Measurements from ENCODE around the gene HLA-DMA. TPM values are rescaled to one million over a fixed set of nuclear protein-coding genes. Genes with fewer than 3 reads are reported as not detected.

The HLA-DMA gene
- total and polyA plus RNA-seq, 9 of the 15 experiments (the other 6 are each of a cell fraction or from before 2014, with no cell fraction given), result 0.13 to 0.83 (median 0.51) TPM

DNA sequence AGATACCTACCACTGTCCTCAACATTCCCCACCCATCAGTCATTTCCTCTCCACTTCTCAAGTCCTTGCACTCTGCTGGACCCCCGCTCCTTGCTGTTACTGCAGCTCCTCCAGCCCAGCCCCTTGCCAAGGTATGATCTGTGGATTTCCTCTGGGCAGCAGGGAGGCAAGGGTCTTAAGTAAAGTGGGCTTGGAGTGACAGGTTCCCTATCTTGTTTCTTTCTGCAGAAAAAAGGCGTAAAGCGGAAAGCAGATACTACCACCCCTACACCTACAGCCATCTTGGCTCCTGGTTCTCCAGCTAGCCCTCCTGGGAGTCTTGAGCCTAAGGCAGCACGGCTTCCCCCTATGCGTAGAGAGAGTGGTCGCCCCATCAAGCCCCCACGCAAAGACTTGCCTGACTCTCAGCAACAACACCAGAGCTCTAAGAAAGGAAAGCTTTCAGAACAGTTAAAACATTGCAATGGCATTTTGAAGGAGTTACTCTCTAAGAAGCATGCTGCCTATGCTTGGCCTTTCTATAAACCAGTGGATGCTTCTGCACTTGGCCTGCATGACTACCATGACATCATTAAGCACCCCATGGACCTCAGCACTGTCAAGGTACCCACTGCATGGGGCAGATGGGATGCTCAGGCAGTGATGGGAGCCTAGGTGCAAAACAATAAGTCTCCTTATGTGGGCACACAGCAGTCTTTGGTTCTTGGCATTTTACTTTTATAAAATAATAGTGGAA is 23.6 kb upstream of the HLA-DMA start:
- Histone ChIP-seq H3K4me2 (ENCODE audit: insufficient read depth, low read length) (peak overlapping the region; percentile 10; the same call in 1 of the 2 replicates), H3K79me2 (ENCODE audit: control insufficient read depth, insufficient read depth, low read length) (peaks cover 71% of the 10 kb centered on the region), H2AFZ (ENCODE audit: low read depth, low read length) (no peak overlapping the region), H4K20me1 (replicated peaks; ENCODE audit: control insufficient read depth, insufficient read depth, low read length) (peaks cover 76% of the 10 kb centered on the region), H3K4me3 (no peak overlapping the region), H3K36me3 (ENCODE audit: control insufficient read depth, insufficient read depth, low read length) (peaks cover 94% of the 10 kb centered on the region), H3K27ac (ENCODE audit: extremely low read depth, low read depth, low read length) (no peak overlapping the region), H3K9ac (ENCODE audit: insufficient read depth in 1 of 2, low read depth in 2 of 2, low read length in 2 of 2) (peak overlapping the region in 1 of 2 experiments; percentile 29; a peak in 1 of 4 replicates), H3K9me1 (ENCODE audit: control insufficient read depth, insufficient read depth, low read length) (peaks cover 22% of the 10 kb centered on the region), H3K9me3 (replicated peaks; ENCODE audit: control insufficient read depth, insufficient read depth, low read depth, low read length) (no peaks in the 10 kb centered on the region), H3K27me3 (ENCODE audit: control insufficient read depth in 2 of 2, insufficient read depth in 2 of 2, low read length in 2 of 2) (no peaks in the 10 kb centered on the region), H3K4me1 (replicated peaks in 1 of 2; ENCODE audit: control insufficient read depth in 2 of 2, insufficient read depth in 2 of 2, low read length in 2 of 2) (peaks cover 12 to 13% of the 10 kb centered on the region in 2 experiments; a peak in 4 of 5 replicates)
- 95% methylated on average over 7 of the region's 7 CpGs for WGBS (ENCODE audit: insufficient coverage, low coverage, missing lambda C conversion rate)
- CTCF ChIA-PET (ENCODE audit: low intra/inter-chr PET ratio), result no interaction called here
- DNase-seq (ENCODE audit: extremely low read depth in 1 of 4, low spot score in 3 of 4) (no peak), ATAC-seq (no peak), FAIRE-seq (no peak)
- no TSS peak for BruUV-seq (replicated peaks)
- in situ Hi-C loops (cut with MboI) (no loop called here), intact Hi-C loops (cut with micrococcal nuclease) (no loop called here)
- POLR2A ChIA-PET, result interaction anchor here (5.2 to 13.4 kb wide), 4 partner anchors 8 to 44 kb away, joined by 63 to 384 read pairs (median 187); partner anchors contain the start of gene HLA-DMA
- TF ChIP-seq TAF15 (IDR thresholded peaks at IDR 0.05; ENCODE audit: low read depth, low read length) (no peak), PML (IDR thresholded peaks at IDR 0.05; ENCODE audit: low read length) (0 out of 2 replicates have a peak, but pooled peaks have one; percentile 5), TGIF2 (CRISPR knock-in tag; IDR thresholded peaks at IDR 0.05) (0 out of 2 replicates have a peak, but pooled peaks have one; percentile 15), RBFOX2 (IDR thresholded peaks at IDR 0.05; ENCODE audit: low read depth, low read length) (0 out of 2 replicates have a peak, but pooled peaks have one; percentile 46), SPI1 (IDR thresholded peaks at IDR 0.05; ENCODE audit: borderline replicate concordance, low read depth, low read length) (no peak), ARHGAP35 (IDR thresholded peaks at IDR 0.05; ENCODE audit: partially characterized antibody) (no peak), NR4A1 (CRISPR knock-in tag; IDR thresholded peaks at IDR 0.05) (0 out of 2 replicates have a peak, but pooled peaks have one; percentile 31), NR4A1 (tag; IDR thresholded peaks at IDR 0.05) (no peak), GABPB1 (CRISPR knock-in tag; IDR thresholded peaks at IDR 0.05) (no peak), ZNF707 (CRISPR knock-in tag; conservative IDR thresholded peaks at IDR 0.05) (0 out of 2 replicates have a peak, but pooled peaks have one; percentile 38), SMAD1 (IDR thresholded peaks at IDR 0.05; ENCODE audit: low read depth, low read length, partially characterized antibody) (peak; percentile 29)

Data from K562 (cell line).